ENCODE measurements around the gene INPP5F. TPM values are rescaled to one million over a fixed set of nuclear protein-coding genes. Genes with fewer than 3 reads are reported as not detected.
"Not testable (repeated sequence)": the region's sequence is repeated elsewhere in the genome, so short reads cannot be mapped to it uniquely, and the experiment has no call there.

INPP5F gene
- total and polyA plus RNA-seq, 10 of the 15 experiments (the other 5 are each of a cell fraction or from before 2014, with no cell fraction given): 6.0 to 49.3 (median 34.3) TPM

DNA sequence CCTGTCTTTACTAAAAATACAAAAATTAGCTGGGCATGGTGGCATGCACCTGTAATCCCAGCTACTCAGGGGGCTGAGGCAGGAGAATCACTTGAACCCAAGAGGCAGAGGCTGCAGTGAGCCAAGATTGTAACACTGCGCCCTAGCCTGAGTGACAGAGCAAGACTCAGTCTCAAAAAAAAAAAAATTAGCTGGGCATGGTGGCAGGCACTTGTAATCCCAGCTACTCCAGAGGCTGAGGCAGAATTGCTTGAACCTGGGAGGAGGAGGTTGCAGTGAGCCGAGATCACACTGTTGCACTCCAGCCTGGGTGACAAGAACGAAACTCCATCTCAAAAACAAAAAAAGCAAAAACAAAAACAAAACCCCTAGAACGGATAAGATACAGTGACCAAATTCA, 143.5 kb downstream of the INPP5F start:
- DNase-seq (ENCODE audit: low read depth, low spot score); H3K36me3 ChIP-seq (ENCODE audit: control insufficient read depth in 2 of 2, insufficient read depth in 2 of 2, low read length in 1 of 2); H3K9ac ChIP-seq (ENCODE audit: control insufficient read depth, insufficient read depth, low read length); H3K9me3 ChIP-seq (replicated peaks; ENCODE audit: control insufficient read depth, insufficient read depth, low read length); H3K27me3 ChIP-seq (replicated peaks in 1 of 2; ENCODE audit: control insufficient read depth in 2 of 2, insufficient read depth in 2 of 2, low read length in 1 of 2); H2AFZ ChIP-seq (ENCODE audit: control insufficient read depth, low read depth, low read length); H4K20me1 ChIP-seq (ENCODE audit: control insufficient read depth, insufficient read depth); ATAC-seq; H3K27ac ChIP-seq (ENCODE audit: control insufficient read depth, insufficient read depth); in situ Hi-C loops (cut with MboI); FAIRE-seq; H3K4me1 ChIP-seq (ENCODE audit: control insufficient read depth, insufficient read depth, low read length); intact Hi-C loops (cut with micrococcal nuclease; ENCODE audit: unreplicated experiment); BruUV-seq (replicated peaks): not testable (repeated sequence)
- H3K4me3 ChIP-seq: 0 out of 2 replicates have a peak overlapping the region, but pooled peaks have one; percentile 85
- POLR2A ChIA-PET: interaction anchor here (5.0 kb wide), 1 partner anchor 22 kb away, joined by 69 read pairs; the partner anchor contains the start of gene SEC23IP
- CTCF ChIA-PET: interaction anchor here (5.1 to 5.9 kb wide), 3 partner anchors 9 to 182 kb away, joined by 33 to 85 read pairs (median 36); partner anchors contain the start of gene SEC23IP
- SMC1A ChIA-PET (ENCODE audit: uncharacterized antibody, unreplicated experiment): interaction anchor here (0.6 to 3.5 kb wide), 5 partner anchors 9 to 1001 kb away, joined by 3 to 27 read pairs (median 9); no protein-coding TSS in a partner anchor
- peak overlapping the region; percentile 82; the same call in 1 of the 2 replicates for H3K4me2 ChIP-seq (ENCODE audit: control insufficient read depth, insufficient read depth)
- 49% methylated on average over 4 of the region's 4 CpGs for WGBS (ENCODE audit: insufficient coverage, insufficient replicate concordance, low lambda C conversion rate, missing lambda C conversion rate)
- peaks cover 73% of the 10 kb centered on the region for H3K79me2 ChIP-seq (ENCODE audit: control insufficient read depth, insufficient read depth, low read length)
- RAD21 ChIA-PET (ENCODE audit: unreplicated experiment): interaction anchor here (1.2 to 5.5 kb wide), 3 partner anchors 10 to 182 kb away, joined by 5 to 54 read pairs (median 5); partner anchors contain the start of gene INPP5F
- TF ChIP-seq, protein P1, sequence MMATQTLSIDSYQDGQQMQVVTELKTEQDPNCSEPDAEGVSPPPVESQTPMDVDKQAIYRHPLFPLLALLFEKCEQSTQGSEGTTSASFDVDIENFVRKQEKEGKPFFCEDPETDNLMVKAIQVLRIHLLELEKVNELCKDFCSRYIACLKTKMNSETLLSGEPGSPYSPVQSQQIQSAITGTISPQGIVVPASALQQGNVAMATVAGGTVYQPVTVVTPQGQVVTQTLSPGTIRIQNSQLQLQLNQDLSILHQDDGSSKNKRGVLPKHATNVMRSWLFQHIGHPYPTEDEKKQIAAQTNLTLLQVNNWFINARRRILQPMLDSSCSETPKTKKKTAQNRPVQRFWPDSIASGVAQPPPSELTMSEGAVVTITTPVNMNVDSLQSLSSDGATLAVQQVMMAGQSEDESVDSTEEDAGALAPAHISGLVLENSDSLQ (IDR thresholded peaks at IDR 0.05): peak; percentile 52

DNA sequence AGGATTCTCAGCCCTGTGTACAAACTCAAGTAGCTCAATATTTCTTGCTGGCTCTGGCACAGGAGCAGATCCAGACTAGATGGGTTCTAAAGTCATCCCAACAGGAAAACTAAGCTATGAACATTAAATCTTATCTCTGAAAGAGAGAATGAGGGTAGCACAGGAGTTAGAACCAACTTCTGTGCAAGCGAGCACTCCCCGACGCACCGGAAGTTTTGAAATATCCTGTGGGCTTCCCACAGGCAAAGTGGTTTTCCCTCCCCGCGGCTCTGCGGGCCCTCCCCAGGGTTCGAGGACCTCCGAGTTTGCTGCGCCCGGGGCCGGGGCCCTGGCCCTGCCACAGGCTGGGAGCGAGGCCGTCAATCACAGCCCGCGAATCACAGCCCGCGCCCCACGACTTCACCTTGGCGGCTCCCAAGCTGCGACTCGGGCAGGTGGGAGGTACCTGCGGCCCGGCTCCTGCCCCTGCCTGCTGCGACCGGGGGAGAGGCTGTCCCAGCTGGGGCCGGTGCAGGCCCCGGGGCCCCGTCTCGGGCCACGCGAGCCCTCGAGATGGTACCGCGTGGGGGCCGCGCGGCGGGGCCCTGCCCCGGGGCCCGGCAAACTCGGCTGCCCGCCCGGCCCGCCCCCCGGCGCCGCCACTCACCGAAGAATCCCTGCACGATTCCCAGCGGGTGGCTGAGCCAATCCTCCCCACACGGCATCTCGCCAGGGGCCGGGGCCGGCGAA, 146.2 kb downstream of the INPP5F start:
- no peaks in the 10 kb centered on the region for H4K20me1 ChIP-seq (ENCODE audit: control insufficient read depth, insufficient read depth)
- peak overlapping the region; percentile 68 for H2AFZ ChIP-seq (ENCODE audit: control insufficient read depth, low read depth, low read length)
- H3K9ac ChIP-seq (ENCODE audit: control insufficient read depth, insufficient read depth, low read length): peak overlapping the region; percentile 84
- peak overlapping the region; percentile 85 for H3K4me3 ChIP-seq
- no peaks in the 10 kb centered on the region for H3K36me3 ChIP-seq (ENCODE audit: control insufficient read depth in 2 of 2, insufficient read depth in 2 of 2, low read length in 1 of 2)
- DNase-seq (ENCODE audit: low read depth, low spot score) (no peak), ATAC-seq (peak; percentile 50), FAIRE-seq (no peak)
- peak overlapping the region; percentile 83 for H3K27ac ChIP-seq (ENCODE audit: control insufficient read depth, insufficient read depth)
- no TSS peak for BruUV-seq (replicated peaks)
- peaks cover 9% of the 10 kb centered on the region for H3K4me1 ChIP-seq (ENCODE audit: control insufficient read depth, insufficient read depth, low read length)
- peaks cover 52% of the 10 kb centered on the region for H3K79me2 ChIP-seq (ENCODE audit: control insufficient read depth, insufficient read depth, low read length)
- H3K4me2 ChIP-seq (ENCODE audit: control insufficient read depth, insufficient read depth): peak overlapping the region; percentile 82
- H3K27me3 ChIP-seq (replicated peaks in 1 of 2; ENCODE audit: control insufficient read depth in 2 of 2, insufficient read depth in 2 of 2, low read length in 1 of 2): no peaks in the 10 kb centered on the region
- intact Hi-C loops (cut with micrococcal nuclease; ENCODE audit: unreplicated experiment) (loop anchor here (5.0 kb wide), 1 partner anchor 275 kb away; the partner anchor contains the start of gene TIAL1), in situ Hi-C loops (cut with MboI) (no loop called here)
- WGBS (ENCODE audit: insufficient coverage, insufficient replicate concordance, low lambda C conversion rate, missing lambda C conversion rate): under 1% methylated on average over 33 of the region's 56 CpGs
- SMC1A ChIA-PET (ENCODE audit: uncharacterized antibody, unreplicated experiment): interaction anchor here (0.6 to 3.5 kb wide), 20 partner anchors 8 to 336 kb away, joined by 3 to 27 read pairs (median 3); partner anchors contain the start of gene SEC23IP
- POLR2A ChIA-PET: interaction anchor here (0.6 to 5.0 kb wide), 17 partner anchors 10 to 279 kb away, joined by 3 to 69 read pairs (median 4); partner anchors contain the start of genes BAG3, INPP5F and SEC23IP
- RAD21 ChIA-PET (ENCODE audit: unreplicated experiment): interaction anchor here (0.6 to 5.5 kb wide), 14 partner anchors 13 to 185 kb away, joined by 3 to 54 read pairs (median 7); partner anchors contain the start of genes INPP5F and SEC23IP
- CTCF ChIA-PET: interaction anchor here (0.7 to 5.9 kb wide), 11 partner anchors 11 to 465 kb away, joined by 3 to 85 read pairs (median 4); partner anchors contain the start of gene SEC23IP
- no peaks in the 10 kb centered on the region for H3K9me3 ChIP-seq (replicated peaks; ENCODE audit: control insufficient read depth, insufficient read depth, low read length)
- TF ChIP-seq, protein P2, sequence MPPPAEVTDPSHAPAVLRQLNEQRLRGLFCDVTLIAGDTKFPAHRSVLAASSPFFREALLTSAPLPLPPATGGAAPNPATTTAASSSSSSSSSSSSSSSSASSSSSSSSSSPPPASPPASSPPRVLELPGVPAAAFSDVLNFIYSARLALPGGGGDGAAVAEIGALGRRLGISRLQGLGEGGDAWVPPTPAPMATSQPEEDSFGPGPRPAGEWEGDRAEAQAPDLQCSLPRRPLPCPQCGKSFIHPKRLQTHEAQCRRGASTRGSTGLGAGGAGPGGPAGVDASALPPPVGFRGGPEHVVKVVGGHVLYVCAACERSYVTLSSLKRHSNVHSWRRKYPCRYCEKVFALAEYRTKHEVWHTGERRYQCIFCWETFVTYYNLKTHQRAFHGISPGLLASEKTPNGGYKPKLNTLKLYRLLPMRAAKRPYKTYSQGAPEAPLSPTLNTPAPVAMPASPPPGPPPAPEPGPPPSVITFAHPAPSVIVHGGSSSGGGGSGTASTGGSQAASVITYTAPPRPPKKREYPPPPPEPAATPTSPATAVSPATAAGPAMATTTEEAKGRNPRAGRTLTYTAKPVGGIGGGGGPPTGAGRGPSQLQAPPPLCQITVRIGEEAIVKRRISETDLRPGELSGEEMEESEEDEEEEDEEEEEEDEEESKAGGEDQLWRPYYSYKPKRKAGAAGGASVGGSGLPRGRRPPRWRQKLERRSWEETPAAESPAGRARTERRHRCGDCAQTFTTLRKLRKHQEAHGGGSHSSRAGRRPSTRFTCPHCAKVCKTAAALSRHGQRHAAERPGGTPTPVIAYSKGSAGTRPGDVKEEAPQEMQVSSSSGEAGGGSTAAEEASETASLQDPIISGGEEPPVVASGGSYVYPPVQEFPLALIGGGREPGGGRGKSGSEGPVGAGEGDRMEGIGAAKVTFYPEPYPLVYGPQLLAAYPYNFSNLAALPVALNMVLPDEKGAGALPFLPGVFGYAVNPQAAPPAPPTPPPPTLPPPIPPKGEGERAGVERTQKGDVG (CRISPR knock-in tag; IDR thresholded peaks at IDR 0.05): no peak
- TF ChIP-seq TCF3 (IDR thresholded peaks at IDR 0.05; ENCODE audit: borderline replicate concordance, insufficient read depth, low read depth, low read length): no peak
- TF ChIP-seq EP300 (IDR thresholded peaks at IDR 0.05; ENCODE audit: borderline replicate concordance in 1 of 2, control insufficient read depth in 1 of 2, low read depth in 2 of 2, low read length in 2 of 2): no peak
- peak; percentile 13 to 42; a peak in 2 of 4 replicates for TF ChIP-seq IKZF2 (IDR thresholded peaks at IDR 0.05)
- TF ChIP-seq JUNB (IDR thresholded peaks at IDR 0.05): no peak
- TF ChIP-seq EZH2 (IDR thresholded peaks at IDR 0.05; ENCODE audit: borderline replicate concordance, control insufficient read depth, low read depth, low read length): no peak
- TF ChIP-seq CREM (IDR thresholded peaks at IDR 0.05; ENCODE audit: low read depth): peak; percentile 16; the same call in 1 of the 2 replicates
- peak; percentile 59 for TF ChIP-seq RUNX3 (IDR thresholded peaks at IDR 0.05; ENCODE audit: low read length)
